HTR-8/SVneo (cell line): ENCODE measurements around the gene ENTPD6.
"Not testable (repeated sequence)": the region's sequence is repeated elsewhere in the genome, so short reads cannot be mapped to it uniquely, and the experiment has no call there.

ENCODE experiments used
- DNase-seq: peaks from one replicate; pipeline ENCODE4 v3.0.0; 2011; ENCODE audit warnings: low spot score, mixed read lengths; ENCODE audit not compliant: insufficient read length
- FAIRE-seq: peaks from 2 replicates; lab custom pipeline; 2011; peaks lifted over from hg19 to GRCh38; lab: Jason Lieb, UNC

The ENTPD6 gene

DNA sequence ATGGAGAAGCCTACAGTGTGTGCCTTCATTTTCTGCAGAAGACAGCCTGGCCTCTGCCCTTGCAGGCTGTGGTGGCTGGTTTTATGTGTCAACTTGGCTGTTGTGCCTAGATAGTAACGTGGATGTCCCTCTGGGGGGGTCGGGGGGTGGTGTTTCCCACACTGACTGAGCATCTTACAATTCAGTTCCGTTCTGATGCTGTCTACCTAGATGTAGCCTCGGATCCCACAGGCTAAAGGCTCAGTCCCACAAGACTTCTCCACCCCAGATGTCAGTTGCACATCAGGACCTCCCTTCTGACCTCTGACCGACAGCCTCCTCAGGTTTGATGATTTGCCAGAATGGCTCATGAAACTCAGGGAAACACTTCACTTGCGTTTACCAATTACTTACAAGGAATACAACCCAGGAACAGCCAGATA is 56.7 kb downstream of the ENTPD6 start:
- no peak for FAIRE-seq
- no peak for DNase-seq

DNA sequence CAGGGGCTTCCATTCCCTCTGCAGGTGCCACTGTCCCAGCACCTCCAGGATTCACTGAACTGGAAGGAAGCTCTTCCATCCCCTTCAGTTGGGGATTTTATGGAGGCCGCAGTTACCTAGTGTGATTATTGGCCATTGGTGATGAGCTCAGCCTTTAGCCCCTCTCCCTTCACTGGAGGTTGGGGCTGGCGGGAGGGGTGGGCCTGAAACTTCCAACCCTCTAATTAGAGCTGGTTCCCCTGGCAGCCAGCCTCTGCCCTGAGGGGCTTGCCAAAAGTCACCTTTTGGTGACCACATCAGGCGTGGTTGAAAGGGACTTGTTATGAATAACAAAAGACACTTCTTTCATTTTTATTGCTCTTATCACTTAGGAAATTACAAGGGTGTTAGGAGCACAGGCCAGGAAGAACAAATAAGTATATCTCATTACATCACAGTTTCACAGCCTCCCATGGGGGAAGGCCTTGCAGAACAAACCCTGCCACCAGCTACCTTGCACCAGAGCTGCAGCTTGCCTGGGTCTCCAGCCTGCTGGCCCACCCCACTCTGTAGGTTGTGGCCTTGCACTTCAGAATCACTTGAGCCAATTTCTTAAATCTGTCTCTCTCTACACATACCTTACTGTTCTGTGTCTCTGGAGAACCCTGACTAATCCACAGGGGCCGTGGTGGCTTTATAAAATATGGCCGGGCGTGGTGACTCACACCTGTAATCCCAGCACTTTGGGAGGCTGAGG is 57.3 kb downstream of the ENTPD6 start:
- FAIRE-seq (no peak), DNase-seq (no peak)

DNA sequence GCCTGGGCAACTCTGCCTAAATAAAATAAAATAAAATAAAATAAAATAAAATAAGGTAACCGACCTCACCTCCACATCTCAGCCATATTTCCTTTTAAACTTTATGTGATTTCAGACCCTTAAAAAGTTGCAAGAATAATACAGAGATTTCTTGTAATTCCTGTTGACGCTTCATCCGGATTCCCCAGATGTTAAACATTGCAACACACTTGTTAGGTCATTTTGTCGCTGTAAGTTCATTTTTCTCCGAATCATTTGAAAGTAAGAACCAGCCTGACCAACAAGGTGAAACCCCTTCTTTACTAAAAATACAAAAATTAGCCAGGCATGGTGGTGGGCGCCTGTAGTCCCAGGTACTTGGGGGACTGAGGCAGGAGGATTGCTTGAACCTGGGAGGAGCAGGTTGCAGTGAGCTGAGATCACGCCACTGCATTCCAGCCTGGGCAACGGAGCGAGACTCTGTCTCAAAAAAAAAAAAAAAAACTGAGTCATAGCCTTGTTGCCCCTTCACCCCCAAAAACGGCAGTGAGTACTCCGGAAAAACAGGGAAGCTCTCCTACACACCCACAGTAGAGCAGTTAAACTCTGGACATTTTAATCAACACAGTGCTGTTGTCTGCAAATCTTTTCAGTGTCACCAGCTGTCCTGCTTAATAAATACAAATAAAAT is 58.2 kb downstream of the ENTPD6 start:
- DNase-seq (no peak), FAIRE-seq (no peak)

DNA sequence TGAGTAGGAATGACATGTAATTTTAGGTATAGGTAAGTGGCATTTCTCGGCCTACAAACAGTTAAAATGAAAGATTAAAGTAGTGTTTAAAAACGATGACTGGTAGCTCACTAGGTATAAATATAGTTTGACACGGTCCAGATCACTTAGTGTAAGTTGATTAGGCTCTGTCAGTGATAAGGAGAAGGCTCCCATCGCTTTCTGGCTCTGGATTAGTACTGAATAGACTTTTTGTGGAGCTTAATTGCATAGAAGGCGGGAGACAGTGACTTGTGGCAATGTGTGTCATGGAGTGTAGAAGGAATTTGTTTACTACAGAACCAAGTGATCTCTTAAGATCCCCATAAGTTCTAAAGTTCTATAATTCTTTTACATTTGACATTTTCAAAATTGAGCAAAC is 59.1 kb downstream of the ENTPD6 start:
- FAIRE-seq (no peak), DNase-seq (no peak)

DNA sequence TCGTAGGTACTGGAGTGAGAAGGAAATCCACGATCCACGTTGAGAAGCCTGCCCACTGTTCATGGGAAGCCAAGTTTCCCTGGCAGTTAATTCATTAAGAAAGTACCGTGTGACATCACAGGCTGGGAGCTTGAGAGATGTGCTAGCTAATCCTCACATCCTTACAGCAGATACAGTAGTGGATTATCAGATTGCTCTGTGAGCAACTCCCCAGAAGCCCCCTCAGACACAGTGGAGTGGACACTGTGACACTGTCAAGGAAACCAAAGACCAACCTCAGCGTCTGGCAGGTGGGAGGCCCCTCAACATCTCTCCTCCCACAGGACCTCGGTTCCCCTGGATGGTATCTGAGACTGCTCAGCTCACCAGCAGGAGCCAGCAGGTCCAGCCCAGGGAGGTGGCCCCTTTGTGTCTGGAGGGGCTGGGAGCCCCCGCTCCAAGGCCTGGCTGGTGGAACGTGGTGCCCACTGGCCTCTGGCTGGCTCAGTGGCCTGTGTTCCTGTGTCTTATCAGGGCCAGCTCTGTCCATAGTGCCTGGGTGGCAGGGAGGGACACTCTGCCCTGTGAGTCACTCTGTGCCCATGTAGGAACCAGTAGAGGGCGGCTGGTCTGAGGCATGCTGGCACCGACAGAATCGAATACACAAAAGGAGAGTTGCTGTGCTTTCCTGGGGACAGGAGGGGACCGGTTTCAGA is 59.6 kb downstream of the ENTPD6 start:
- FAIRE-seq (no peak), DNase-seq (no peak)

DNA sequence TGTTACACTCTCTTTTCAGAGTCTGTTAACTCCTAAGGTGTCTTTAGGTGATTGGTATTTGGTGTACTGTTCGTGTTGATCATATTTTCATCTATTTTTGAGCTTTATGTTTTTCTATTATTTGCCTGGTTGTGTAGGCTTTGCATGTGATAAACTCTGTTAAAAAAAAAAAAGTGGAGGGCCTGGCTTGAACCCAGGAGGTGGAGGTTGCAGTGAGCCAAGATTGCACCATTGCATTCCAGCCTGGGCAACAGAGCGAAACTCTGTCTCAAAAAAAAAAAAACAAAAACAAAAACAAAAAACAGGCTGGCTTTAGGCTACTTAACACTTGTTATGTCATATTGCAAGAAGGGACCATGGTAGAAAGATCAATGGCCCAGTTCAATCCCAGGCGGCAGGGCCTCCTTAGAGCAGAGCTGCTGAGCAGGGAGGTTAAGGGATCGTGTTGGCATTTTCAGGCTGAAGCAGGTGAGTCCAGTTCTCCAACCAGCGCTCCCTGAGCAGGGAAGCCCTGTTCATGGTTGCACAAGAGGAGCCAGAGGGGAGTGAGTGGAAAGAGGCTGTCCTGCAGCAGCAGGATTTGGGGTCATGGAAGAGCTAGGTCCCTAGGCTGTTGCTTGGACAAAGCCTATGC is 60.8 kb downstream of the ENTPD6 start:
- DNase-seq: no peak
- FAIRE-seq: no peak

DNA sequence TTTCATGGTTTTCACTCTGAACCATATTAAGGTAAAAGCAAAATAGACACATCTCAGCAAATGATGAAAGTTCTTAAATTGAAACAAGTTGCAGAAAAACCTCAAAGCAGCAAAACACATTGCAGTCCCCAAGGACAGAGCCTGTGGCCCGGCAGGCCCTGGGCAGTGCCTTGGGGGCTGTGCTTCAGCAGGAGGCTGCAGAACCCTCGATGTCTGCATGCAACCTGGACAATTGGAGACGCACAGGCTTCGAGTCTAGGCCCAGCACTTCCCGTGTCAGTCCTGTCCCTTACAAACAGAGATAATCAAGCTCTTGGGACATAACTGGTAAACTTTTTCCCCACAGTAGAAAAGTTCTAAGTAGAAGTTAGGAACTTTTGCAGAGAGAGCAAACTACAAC is 61.6 kb downstream of the ENTPD6 start:
- DNase-seq (no peak), FAIRE-seq (no peak)

DNA sequence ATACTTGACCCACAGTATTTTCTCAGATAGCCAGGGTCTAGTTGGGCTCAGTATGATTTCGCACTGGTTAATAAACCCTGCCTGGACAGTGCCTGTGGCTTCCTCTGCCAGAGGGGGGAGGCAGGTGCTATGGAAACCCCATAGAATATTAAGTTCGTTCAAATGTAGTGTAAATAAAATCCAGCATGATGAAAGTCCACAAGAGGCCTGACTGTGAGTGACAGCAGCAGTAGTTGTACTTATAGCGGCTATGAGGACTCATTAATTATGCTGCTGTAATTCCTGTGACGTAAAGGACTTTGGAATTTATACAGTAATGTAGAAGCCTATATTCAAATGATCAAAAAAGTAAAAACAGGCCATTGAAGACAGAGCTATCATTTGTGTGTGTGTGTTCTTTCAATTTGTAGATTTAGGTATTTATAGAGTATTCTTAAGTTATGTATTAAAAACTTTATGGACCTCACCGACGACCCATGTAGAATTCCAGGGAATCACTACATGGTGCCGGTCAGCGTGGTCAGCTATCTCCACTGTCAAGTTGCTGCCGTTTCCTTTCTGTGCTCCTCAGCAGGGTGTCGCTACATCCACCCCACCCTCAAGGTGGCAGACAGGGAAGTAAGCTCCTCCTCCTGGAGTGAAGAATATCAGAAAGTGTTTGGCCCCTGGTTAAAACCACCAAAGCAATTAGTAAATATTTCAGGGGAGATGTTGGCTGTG is 62.4 kb downstream of the ENTPD6 start:
- DNase-seq (no peak), FAIRE-seq (no peak)

DNA sequence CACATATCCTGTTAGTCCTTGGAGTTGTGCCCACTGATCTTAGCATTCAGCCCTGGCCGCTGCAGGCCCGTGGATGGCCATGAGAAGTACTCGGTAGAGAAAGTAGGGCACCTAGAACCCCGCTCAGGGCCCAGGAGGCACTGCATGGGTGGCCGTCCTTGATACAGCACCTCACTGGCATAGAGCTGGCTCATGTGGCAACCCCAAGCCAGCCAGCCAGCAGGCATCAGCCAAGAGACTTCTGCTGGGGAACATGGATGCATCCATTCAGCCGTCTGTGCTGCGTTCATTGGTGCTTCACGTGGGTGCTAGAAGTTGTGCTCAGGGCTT is 62.9 kb downstream of the ENTPD6 start:
- no peak for DNase-seq
- FAIRE-seq: no peak

DNA sequence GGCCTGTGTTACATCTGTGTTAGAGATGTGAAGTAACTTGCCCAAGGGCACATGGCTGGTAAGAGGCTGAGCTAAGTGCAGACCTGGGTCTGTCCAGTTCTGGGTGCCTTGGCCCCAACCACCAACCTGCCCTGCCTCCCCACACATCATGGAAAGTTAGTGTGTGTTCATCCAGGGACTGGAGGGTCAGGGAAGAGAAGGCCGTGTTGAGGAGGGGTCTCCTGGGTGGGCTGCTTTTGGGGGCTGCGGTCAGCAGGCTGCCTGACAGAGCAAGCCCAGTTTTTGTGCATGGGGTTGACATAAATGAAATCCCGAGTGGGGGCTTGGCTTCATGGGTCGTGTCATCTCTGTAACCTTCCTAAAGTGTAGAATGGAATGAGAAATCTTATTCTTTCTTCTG is 63.3 kb downstream of the ENTPD6 start:
- DNase-seq (no peak), FAIRE-seq (no peak)

DNA sequence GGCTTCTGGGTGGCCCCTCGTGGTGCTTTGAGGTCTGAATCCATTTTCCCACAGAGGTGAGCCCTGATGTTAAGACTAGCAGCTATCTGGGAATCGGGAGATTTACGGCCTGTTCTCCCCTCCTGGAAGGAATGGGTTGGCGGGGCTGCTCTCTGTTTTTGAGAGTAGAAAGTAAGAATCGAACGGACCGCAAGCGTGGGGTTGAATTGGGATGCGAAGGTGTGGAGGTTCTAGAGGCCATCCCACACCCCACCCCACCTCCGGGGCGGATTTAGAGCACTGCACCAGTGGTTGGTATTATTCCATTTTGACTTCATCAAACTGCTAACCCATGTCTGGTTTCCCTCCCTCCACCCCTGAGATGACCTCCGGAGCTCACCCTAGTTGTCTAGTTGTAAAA is 63.8 kb downstream of the ENTPD6 start:
- DNase-seq (no peak), FAIRE-seq (no peak)

DNA sequence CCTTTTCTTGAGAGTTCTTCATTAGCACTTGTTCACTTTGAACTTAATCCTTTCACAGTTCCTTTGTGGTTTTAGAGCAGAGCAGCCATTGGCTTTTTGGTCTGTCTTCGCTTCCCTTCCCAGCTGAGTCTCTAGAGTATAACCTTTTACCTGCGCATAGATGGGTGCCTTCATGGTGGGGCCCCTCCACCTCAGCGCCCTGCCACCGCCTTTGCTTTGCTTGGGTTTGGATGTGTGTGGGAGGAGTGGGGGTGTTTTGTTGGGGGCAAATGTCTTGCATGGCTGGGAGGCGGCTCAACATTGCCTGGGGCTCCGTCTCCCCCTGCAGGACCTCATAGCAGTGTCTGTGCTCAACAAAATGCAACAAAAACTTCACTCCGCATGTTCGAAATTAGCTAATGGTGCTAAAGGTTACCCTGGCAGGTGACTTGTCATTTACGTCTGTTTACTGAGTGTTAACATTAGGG is 64.3 kb downstream of the ENTPD6 start:
- DNase-seq (no peak), FAIRE-seq (no peak)

DNA sequence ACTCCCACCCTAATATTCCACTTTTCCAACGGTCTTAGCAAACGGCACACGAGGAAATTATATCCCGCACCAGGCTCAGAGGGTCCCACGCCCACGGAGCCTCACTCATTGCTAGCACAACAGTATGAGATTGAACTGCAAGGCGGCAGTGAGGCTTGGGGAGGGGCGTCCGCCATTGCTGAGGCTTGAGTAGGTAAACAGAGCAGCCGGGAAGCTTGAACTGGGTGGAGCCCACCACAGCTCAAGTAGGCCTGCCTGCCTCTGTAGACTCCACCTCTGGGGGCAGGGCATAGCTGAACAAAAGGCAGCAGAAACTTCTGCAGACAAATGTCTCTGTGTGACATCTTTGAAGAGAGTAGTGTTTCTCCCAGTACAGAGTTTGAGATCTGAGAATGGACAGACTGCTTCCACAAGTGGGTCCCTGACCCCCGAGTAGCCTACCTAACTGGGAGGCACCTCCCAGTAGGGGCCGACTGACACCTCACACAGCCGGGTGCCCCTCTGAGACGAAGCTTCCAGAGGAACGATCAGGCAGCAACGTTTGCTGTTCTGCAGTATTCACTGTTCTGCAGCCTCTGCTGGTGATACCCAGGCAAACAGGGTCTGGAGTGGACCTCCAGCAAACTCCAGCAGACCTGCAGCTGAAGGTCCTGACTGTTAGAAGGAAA is 65.4 kb downstream of the ENTPD6 start:
- DNase-seq, FAIRE-seq: not testable (repeated sequence)

DNA sequence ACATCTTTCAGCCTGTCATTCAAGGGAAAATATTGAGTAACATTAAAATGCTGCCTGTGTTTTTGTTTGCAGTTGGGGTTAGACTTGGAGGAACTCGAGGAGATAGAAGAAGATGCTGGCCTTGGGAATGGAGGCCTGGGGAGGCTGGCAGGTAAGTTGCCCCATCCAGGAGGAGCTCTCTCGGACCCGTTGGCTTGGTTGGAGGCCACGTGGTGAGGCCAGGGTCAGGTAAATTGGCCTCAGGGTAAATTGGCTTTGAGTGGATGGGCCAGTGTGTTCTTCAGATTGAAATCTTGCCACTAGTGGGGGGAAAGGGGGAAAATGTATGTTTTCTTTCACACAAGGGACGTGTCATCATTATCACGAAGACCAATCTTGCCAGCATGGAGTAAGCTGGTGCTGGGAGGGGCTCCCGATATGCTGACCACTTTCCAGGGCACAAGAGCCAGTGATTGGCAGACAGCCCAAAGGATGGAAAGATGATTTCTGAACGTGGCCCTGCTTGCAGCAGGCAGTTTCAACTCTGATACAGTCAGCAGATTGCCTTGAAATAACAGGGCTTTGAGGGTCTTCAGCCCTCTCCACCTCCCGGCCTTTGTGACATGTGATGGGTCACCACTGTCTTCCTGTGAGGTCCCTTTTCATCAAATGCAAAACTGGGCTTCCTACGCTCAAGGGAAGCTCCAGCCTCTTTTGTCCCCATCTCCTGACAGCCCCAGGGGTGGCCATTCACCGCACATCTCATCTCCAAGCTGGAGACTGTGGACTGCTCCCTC is 73.7 kb downstream of the ENTPD6 start:
- DNase-seq: no peak
- no peak for FAIRE-seq

DNA sequence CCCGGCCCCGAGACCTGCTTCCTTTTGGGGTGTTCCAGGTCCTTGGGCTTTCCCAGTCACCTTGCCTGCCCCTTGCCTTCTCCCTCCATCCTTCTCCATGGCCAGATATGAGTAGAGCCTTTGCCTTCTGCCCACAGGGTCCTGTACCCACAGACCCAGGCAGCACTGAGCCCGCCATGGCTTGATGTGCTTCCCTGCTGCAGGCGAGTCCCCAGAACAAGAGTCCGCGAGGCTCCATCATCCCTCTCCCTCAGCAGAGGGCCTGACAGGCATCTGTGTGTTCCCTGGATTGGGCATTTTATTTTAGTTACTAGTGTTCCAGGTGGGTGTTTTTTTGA is 74.3 kb downstream of the ENTPD6 start:
- DNase-seq (no peak), FAIRE-seq (no peak)

DNA sequence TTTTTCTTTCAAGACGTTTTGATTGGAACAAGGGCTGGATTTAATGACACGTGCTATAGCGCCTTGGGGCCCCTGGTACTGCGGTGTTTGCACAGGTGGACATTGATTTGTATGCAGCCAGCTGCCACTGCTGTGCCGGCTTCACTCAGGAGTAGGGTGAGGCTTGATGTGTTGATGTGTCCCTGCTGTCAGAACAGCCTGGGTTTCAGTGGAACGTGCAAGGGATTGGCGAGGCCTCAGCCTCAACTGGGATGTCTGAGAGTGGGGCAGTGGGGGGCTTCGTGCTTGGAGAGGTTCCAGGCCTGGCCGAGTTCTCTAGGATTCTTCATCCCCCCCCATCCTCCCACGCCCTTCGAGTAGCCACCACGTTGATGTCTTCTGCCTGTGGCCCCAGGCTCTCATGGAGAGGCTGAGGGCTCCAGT is 75.3 kb downstream of the ENTPD6 start:
- FAIRE-seq (no peak), DNase-seq (no peak)

DNA sequence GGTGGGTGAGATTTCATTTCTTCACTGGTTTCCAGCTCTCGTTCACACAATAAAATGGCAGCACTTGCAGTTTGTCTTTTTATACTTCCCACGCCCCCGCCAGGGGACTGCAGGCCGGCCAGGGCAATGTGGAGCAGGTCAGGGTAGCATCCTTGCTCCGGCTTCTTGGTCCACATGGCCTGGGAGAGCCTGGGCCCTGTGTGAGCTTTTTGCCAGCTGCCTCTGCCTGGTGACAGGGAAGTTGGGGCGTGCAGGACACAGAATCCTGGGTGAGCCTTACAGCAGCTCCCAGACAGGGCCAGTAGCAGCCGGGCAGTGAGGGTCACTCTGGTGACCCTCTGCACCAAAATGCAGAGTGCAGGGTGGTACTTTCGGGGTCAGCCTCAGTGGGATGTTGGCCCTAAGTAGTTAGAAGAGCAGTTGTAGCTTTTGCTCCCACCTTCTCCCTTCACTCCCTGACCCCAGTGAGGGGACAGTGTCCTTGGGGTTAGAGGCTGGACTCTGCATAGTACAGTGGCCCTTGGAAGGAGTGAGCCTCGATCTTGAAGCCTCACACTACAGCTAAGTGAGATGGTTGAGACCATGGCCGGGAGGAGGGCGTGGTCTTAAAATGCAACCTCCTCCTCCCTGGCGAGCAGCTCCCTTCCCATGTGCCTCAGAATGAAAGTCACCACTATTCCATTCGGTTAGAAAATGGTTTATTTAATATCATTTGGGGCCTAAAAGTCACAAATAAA is 76.1 kb downstream of the ENTPD6 start:
- FAIRE-seq: no peak
- no peak for DNase-seq

DNA sequence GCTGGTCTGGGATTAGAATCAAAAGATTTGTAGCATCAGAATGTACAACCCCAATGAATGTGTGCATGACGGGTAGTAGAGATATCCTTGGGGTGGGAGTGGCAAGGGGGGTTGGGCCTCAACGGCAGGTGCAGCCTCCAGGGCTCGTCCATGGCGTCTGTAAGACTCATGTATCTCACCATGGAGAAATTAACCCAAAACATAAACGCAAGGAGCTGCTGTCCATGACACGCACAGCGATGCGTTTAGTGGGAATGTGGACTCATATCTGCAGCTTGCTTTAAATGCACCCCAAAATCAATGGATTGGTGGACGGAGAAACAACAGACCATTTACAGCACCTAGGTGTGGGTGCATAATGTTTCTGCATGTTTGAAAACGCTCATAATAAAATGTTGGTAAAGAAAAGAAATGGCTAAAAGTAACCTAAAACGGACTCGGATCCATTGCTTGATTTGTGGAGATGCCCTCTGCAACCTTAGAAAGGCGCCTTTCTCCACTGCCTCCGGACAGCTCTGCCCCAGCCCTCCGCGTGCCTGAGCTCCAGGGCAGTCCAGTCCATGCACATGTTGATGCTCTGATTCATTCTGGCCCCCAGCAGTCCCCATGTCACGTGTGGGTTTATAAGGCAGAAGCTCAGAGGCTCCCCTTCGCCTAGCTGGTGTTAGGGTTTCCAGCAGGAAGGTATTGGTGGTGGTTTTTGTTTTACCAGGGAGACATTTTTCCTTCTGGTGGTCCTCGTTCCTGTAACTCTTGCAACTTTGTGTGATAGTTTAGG is 76.9 kb downstream of the ENTPD6 start:
- no peak for DNase-seq
- FAIRE-seq: no peak
